ENCODE results near the gene FRZB.
"Not testable (repeated sequence)": the region's sequence is repeated elsewhere in the genome, so short reads cannot be mapped to it uniquely, and the experiment has no call there.

FRZB gene

GRCh38 chr2:182890305-182890704 lies 23.9 kb upstream of the FRZB start:
- no peak for TF ChIP-seq CTCF (conservative IDR thresholded peaks at IDR 0.05; ENCODE audit: low read length)
- no peak overlapping the region for H3K4me3 ChIP-seq (ENCODE audit: low read length)
- DNase-seq (ENCODE audit: low read depth): no peak

GRCh38 chr2:182887753-182888415 lies 21.4 kb upstream of the FRZB start:
- no peak for TF ChIP-seq CTCF (conservative IDR thresholded peaks at IDR 0.05; ENCODE audit: low read length)
- no peak overlapping the region for H3K4me3 ChIP-seq (ENCODE audit: low read length)
- no peak for DNase-seq (ENCODE audit: low read depth)

- no peak for TF ChIP-seq CTCF (conservative IDR thresholded peaks at IDR 0.05; ENCODE audit: low read length)
- DNase-seq (ENCODE audit: low read depth): no peak
- H3K4me3 ChIP-seq (ENCODE audit: low read length): no peak overlapping the region
Observed at GRCh38 chr2:182887093-182887492, 20.7 kb upstream of the FRZB start.

- no peak overlapping the region for H3K4me3 ChIP-seq (ENCODE audit: low read length)
- no peak for TF ChIP-seq CTCF (conservative IDR thresholded peaks at IDR 0.05; ENCODE audit: low read length)
- no peak for DNase-seq (ENCODE audit: low read depth)
Observed at GRCh38 chr2:182885771-182886170, 19.3 kb upstream of the FRZB start.

- H3K4me3 ChIP-seq (ENCODE audit: low read length): no peak overlapping the region
- TF ChIP-seq CTCF (conservative IDR thresholded peaks at IDR 0.05; ENCODE audit: low read length): no peak
- DNase-seq (ENCODE audit: low read depth): no peak
Observed at GRCh38 chr2:182883451-182883850, 17.0 kb upstream of the FRZB start.

GRCh38 chr2:182880100-182880499 lies 13.7 kb upstream of the FRZB start:
- DNase-seq (ENCODE audit: low read depth); H3K4me3 ChIP-seq (ENCODE audit: low read length): not testable (repeated sequence)

- H3K4me3 ChIP-seq (ENCODE audit: low read length); DNase-seq (ENCODE audit: low read depth): not testable (repeated sequence)
Observed at GRCh38 chr2:182876653-182877052, 10.2 kb upstream of the FRZB start.

GRCh38 chr2:182870227-182870626 lies 3.8 kb upstream of the FRZB start:
- no peak for TF ChIP-seq CTCF (conservative IDR thresholded peaks at IDR 0.05; ENCODE audit: low read length)
- no peak for DNase-seq (ENCODE audit: low read depth)
- no peak overlapping the region for H3K4me3 ChIP-seq (ENCODE audit: low read length)
